GM10266 (cell line): Measurements from ENCODE around the gene ASXL1.

Experiments
- DNase-seq: peaks from one replicate; pipeline ENCODE4 v3.0.0; 2012; ENCODE audit errors: extremely low spot score
- CTCF ChIP-seq: IDR thresholded peaks from 2 replicates; pipeline ENCODE4 v1.5.1; 2012; ENCODE audit warnings: mild to moderate bottlenecking, low read depth; ENCODE audit not compliant: control insufficient read depth, insufficient read depth; ENCODE audit errors: missing control alignments

The ASXL1 gene

DNA sequence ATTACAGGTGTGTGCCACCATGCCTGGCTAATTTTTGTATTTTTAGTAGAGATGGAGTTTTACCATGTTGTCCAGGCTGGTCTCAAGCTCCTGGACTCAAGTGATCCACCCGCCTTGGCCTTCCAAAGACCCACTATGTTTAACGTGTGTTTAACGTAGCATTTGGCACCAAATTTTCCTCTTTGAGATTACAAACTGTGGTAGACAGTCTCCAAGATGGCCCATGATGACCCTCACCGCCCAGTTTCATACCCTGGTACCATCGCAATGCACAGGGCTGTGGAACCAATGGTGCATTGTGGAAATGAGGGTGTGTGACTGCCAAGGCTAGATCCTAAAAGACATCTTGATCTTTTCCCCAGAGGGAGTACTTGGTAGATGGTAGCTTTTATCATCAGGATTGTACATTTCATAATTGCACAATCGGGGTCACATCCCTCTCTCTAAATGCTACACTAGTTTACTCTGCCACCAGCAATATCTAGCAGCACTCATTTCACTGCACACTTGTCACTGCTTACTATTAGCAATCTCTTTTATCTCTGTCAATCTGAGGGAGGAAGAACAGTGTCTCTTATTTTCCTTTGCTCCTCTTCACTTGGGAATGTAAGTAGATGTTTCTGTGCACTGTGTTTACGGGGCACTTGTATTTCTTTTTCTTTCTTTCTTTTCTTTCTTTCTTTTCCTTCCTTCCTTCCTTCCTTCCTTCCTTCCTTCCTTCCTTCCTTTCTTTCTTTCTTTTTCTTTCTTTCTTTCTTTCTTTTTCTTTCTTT, 130.1 kb downstream of the ASXL1 start:
- TF ChIP-seq CTCF, result no peak
- DNase-seq, result no peak
